Stimulated activated CD4-positive, alpha-beta T cell treated with anti-CD3 and anti-CD28 coated beads, Interleukin-1b, Interleukin-23, amount 100 ng/mL, for 24 hours (primary cell): ENCODE measurements around the gene SBNO1.
"Not testable (repeated sequence)": the region's sequence is repeated elsewhere in the genome, so short reads cannot be mapped to it uniquely, and the experiment has no call there.

Experiments
- DNase-seq, 4 experiments: peaks; one replicate each; pipeline ENCODE4 v3.0.0-alpha.2; 2020; ENCODE audit warnings: low read depth in 4 of 4, low spot score in 1 of 4

The SBNO1 gene

DNA sequence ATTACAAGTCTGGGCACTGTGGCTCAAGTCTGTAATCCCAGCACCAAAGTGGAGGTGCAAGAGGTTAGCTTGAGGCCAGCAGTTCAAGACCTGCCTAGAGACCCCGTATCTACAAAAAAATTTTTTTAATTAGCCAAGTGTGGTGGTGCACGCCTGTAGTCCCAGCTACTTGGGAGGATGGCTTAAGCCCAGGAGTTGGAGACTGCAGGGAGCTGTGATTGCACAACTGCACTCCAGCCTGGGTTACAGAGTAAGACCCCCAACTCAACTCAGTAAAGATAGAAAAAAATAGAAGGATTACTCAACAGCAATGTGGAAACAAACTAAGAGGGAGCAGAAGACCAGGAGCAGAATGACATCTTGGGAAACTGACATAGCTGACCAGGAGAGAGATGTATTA is 13.3 kb downstream of the SBNO1 start:
- no peak for DNase-seq

DNA sequence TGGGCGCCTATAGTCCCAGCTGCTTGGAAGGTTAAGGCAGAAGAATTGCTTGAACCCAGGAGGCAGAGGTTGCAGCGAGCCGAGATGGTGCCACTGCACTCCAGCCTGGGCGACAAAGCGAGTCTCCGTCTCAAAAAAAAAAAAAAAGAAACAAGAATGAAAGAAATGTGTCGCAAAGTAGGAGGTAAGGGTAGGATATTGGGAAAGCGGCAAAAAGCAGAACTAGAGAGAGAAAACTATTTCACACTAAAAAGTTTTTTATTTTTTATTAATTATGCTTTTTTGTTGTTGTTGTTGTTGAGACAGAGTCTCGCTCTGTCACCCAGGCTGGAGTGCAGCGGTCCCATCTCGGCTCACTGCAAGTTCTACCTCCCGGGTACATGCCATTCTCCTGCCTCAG is 17.7 kb downstream of the SBNO1 start:
- DNase-seq = no peak

DNA sequence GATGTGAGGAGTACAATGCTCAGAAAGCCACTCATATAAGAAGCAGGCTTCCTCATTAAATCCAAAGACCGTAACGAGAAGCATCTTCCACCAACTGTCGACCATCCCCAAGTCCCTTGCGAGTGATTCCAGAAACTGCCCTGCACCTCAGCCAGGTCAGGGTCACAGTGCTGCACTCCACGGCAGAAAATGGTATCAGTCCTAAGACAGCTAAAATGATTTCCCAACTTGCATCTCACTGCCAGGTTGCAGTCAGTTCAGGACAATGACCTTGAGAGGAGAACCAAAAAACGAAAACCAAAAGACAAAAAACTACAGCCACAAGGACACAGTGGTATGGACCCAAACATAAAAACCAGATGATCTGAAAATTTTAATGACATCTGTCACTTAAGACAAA is 20.6 kb downstream of the SBNO1 start:
- DNase-seq = no peak

DNA sequence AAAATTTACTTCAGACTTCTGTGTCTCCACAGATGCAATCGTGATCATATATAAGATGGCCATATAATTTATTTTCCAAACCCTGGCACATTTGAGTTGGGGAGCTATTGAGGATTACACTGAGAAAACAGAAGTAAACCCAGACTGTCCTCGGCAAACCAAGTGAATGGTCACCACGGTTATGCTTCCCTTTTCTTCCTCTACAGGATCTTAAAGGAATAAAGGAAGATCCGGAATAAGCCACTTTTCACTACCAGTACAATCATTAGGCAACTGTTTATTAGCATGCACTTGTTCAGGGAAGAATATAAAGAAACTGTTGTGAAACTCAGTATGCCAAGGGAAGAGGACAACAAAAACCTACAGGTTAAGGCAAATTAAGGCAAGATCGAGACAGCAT is 27.6 kb downstream of the SBNO1 start:
- no peak for DNase-seq

DNA sequence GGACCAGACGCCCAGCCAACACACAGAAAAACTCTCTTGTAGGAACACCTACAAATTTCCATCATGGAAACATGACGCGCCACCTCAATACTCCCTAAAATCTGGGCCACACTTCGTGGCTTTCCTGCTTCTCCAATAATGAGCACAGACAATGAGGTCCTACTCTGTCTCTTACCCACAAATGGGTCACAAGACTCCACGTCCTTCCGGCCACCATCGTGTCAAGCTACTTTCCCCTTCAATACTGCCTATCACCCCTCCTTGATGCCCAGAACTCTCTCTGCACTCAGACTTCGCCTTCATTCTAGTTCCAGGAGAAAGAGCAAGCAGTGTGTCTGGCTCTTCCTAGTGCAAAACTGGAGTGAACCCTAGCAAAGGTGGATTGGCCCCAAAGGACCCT is 28.1 kb downstream of the SBNO1 start:
- no peak for DNase-seq

DNA sequence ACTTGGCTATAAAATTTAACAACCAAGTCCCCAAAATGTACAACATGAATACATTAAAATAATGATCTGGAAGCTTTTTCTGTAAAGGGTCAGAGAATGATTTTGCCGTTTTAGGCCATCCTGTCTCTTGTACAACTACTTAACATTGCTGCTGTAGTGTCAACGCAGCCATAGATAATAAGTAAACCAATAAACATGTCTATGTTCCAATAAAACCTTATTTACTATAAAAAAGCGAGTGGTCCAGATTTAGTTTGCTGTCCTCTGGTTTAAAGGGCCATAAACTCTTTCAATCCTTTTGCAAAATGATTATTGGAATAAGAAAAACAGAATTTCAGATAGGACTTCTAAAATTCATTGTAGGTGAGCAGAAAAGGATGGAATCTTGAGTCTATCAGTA is 29.2 kb downstream of the SBNO1 start:
- DNase-seq = no peak

DNA sequence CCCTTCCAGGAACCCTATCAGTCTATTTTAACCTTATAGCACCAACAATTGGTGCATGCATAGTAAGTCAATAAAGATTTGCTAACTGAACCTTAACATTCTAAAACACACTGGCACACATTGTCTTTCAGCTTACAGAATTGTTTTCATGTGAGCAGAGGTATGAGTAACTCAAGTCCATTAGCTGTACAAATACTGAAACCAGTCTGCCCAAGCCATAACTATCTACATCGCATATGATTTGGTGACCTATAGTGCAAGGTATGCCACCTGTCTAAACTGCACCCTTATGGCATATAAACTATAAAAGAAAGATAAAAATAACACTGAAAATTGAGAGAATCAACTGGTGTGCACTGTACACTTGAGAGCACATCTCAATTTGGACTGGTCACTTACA is 34.8 kb downstream of the SBNO1 start:
- DNase-seq = no peak

DNA sequence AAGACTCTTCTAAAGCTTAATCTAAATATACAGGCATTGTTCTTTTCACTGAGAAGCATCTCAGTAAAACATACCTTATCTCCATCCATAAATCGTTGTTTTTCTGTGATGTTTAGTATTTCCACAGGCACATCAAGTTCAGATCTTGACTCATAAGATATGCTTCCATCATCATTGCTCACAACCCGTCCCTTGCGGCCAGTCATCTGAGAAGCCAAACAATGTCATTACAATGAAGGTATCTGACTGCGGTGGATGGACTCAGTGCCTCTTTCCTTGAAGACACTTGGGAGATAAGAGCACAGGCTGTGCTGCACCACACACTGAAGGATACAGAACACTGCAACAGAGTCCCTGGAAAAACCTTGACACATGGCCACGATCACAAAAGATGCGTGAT is 44.8 kb downstream of the SBNO1 start:
- DNase-seq = no peak

DNA sequence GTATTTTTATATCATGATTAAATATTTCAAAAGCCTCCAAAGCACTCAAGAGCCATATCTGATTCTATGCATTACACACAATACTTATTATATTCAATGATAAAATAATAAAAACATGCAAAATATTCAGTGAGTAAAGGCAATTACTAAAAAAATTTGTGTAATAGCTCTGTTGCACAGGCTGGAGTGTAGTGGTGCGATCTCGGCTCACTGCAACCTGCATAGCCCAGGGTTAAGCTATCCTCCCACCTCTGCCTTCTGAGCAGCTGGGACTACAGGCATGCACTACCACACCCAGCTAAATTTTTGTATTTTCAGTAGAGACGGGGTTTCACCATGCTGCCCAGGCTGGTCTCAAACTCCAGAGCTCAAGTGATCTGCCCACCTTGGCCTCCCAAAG is 45.4 kb downstream of the SBNO1 start:
- DNase-seq = no peak

DNA sequence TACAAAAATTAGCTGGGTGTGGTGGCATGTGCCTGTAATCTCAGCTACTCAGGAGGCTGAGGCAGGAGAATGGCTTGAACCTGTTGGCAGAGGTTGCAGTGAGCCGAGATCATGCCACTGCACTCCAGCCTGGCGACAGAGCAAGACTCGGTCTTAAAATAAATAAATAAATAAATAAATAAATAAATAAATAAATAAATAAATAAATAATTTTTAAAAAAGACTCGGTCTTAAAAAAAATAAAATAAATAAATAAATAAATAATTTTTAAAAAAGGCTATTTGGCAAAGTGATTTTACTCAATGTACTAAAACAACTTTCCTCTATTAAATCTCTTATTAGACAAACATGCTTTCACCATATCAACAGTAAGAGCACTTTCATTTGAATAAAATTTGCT is 51.6 kb downstream of the SBNO1 start:
- DNase-seq = not testable (repeated sequence)

DNA sequence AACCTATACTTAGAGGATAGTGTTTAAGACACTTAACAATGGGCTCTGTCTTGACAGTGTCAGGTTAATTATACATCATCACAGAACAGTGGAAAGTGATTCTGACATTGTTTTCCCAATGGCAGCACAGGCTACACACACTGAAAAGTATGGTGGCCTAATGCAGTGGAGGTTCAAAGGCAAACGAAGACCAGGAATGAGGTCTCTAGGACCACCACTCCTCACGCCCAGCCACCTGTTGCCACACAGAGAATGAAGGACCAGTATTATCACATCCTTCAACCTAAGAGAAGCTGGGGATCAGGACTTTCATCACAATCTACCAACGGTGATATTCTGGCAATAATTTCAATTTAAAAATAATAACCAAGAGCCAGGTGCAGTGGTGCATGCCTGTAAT is 58.4 kb downstream of the SBNO1 start:
- DNase-seq = no peak

DNA sequence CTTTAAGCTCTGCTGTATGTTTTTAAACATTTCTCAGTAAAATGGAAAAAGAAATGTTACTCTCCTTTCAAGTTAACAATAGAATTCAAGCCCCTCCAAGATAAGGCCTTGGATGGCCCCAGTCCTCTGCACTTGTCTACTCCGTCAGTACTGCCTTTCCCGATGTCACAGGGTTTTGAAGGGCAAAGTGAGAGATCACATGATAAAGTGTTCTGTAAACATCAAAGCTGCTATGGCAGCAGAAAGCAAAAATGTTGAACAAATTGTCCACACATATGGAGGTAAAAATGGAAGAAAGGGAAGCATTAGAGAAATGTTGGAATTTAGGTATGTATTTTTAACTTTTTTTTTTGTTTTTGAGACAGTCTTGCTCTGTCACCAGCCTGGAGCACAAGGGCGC is 59.5 kb downstream of the SBNO1 start:
- DNase-seq = no peak

DNA sequence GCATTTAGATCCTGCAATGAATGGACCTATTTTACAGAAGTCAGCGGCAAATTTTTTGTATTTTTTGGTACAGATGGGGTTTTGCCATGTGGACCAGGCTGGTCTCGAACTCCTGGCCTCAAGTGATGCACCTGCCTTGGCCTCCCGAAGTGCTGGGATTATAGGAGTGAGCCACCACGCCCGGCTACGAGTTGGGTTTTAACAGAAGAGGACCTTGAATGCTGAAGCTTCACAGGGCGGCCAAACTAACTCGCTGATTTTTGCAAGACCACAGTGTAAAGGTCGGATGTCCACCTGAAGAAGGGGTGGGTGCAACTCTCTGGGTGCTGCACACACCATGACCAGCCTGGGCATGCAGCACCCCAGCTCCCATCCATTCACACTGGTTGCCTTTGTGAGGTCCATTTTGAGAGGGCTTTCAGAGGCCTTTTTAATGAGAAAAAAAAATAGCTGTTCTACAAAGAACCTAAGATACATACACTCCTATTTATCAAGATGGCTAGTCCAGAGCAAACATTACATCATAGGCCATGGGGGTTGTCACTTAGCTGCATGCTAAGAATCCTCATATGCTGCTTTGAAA is 71.4 kb downstream of the SBNO1 start:
- DNase-seq = no peak

DNA sequence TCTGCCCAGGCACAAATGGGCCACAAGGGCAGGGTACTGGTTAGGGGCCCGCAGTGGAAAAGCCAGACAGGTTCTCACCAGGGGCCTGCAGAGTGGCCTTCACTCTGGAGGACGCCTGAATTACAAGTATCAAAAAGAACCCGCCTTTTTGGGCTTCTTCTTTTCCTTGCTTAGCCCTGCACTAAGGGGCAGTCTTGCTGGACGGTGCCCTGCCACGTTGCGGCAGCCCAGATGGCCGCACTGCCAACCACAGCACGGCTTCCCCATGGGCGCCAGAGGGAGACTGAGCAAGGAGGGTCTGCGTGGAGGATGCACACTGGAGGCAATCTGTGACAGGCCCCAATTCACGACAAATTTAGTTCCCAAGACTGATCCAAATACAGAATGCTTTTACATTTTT is 74.7 kb downstream of the SBNO1 start:
- no peak for DNase-seq

DNA sequence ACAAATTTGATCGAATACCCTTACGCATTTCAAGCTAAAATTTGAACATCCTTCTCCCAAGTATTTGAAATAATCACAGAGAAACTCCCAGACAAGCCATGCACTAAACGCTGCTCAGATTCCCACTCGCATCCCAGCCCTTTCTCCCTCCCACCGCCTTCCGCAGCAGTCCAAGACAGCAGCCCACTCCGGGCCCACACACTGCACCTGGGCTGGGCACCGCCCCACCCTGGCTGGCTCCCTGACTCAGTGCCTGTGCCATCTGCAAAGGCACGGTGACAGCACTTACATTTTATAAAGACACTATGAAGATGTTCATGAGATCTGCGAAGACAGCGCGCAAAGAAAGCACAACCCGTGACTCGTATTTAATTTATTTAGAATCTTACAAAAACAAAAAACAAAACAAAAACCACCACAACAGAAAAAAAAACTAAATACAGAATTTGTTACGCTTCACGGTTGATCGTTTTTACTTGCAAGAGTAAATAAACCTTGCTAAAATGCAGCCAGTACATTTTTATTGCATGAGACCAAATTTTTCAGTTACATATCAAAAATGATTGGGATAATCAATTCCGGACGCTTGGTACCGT is 75.8 kb downstream of the SBNO1 start:
- no peak for DNase-seq

DNA sequence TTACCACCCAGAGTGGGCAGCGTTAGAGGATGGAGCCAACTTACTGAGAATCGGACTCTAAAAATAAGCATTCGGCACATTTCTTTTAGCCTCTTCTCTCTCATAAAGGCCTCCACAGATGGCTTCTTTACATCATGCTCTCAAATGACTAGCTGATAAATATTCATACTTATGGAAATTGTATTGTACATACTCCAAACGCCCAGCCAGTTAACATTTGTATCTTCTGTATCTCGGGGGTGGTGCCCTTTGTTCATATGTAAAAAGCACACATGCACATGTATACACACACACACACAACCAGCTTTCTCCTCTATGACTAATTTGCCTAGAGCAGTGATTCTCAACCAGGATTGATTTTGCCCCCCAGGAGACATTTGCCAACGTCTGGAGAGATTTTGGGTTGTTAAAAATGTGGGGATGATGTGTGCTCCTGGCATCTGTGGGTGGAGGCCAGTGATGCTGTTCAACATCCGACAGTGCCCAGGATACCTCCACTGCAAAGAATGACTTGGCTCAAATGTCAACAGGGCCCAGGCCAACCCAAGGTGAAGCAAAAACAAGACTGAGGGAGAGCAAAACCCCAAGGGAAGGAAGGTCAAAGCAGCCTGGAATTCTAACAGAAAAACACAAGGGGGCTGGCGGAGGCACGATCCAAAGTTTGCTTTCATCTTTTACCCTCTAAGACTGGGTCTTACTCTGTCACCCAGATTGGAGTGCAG is 77.8 kb downstream of the SBNO1 start:
- no peak for DNase-seq

DNA sequence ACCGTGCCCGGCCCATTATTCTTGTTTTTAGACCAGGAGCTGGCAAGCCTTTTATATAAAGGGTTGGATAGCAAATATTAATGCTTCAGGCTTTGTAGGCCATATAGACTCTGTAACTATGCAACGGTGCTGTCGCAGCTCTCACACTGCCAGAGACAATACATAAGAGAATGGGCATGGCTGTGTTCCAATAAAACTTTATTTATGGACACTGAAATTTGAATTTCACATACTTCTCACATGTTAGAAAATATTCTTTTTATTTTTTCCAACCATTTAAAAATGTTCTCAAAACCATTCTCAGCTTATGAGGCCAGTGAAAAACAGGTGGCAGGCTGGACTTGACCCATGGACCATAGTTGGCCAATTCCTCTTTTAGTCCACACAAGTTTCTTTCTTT is 80.0 kb downstream of the SBNO1 start:
- DNase-seq = no peak

DNA sequence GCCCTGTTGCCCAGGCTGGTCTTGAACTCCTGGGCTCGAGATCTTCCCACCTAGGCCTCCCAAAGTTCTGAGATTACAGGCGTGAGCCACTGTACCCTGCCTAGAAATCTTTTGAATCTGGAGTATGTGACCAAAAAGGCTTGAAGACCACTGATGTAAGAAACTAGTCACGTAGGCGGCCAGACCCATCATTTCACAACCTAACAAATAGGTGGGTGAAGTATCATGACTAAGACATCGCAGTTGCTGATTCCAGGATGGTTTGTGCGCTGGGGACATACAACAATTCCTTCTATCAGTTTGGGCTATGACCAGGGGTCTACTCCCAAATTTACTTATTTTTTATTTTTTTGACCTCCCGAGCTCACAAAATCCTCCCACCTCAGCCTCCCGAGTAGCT is 81.2 kb downstream of the SBNO1 start:
- no peak for DNase-seq

DNA sequence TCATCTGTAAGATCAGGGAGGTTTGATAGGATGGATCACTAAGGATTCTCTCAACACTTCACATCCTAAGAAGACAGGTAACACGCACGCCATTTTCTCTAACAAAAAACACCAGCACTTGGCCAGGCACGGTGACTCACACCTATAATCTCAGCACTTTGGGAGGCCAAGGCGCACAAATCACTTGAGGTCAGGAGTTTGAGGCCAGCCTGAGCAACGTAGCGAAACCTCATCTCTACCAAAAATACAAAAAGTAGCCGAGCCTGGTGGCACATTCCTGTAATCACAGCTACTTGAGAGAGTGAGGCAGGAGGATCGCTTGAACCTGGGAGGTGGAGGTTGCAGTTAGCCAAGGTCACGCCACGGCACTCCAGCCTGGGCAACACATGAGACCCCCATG is 82.5 kb downstream of the SBNO1 start:
- DNase-seq = no peak

DNA sequence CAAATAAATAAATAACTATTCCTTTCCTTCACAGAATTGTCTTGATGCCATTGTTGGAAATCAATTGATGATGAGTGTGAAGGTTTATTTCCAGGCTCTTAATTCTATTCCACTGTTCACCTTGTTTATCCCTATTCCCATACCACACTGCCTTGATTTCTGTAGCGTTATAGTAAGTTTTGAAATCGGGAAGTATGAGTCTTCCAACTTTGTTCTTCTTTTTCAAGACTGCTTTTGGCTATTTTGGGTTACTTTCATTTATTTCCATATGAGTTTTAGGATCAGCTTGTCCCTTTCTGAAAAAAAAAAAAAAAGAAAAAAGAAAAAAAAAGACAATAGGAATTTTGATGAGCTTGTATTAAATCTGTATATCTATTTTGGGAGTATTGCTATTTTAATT is 83.7 kb downstream of the SBNO1 start:
- no peak for DNase-seq

DNA sequence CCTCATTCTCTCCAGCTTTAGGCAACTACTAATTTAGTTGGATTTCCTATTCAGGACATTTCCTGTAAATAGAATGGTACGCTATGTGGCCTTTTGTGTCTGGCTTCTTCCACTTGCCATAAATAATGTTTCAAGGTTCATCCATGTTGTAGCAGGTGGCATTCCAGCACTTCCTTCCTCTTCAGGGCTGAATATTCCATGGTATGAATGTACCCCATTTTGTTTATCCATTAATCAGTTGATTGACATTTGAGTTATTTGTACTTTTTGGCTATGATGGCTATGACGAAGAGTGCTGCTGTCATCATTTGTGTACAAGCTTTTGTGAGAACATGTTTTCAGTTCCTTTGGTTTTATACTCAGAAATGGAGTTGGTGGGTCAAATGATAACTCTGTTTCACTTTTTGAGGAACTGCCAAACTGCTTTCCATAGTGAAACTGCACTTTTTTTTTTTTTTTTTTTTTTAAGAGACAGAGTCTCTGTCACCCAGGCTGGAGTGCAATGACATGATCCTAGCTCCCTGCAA is 86.5 kb downstream of the SBNO1 start:
- no peak for DNase-seq

DNA sequence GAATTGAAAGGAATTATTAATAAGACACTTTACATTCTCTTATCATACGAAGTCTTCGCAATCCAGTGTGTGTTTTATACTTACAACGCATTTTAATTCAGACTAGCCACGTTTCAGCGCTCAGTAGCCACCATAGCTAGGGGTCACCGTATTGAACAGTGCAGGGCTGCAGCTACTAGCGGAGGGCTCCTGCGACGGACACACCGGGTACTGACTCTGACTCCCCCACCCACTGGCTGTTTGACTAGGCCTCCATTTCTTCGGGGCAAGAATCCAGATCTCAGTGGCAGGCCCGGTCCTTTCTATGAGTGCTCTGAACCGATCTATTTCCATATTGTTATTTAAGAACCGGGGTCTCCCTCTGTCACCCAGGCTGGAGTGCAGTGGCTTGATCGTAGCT is 91.5 kb downstream of the SBNO1 start:
- no peak for DNase-seq
